ENCODE data around the gene SLC47A2.

Gene SLC47A2

GRCh38 chr17:19642373-19642893, 74.0 kb downstream of the SLC47A2 start:
- DNase-seq, result no peak

DNA sequence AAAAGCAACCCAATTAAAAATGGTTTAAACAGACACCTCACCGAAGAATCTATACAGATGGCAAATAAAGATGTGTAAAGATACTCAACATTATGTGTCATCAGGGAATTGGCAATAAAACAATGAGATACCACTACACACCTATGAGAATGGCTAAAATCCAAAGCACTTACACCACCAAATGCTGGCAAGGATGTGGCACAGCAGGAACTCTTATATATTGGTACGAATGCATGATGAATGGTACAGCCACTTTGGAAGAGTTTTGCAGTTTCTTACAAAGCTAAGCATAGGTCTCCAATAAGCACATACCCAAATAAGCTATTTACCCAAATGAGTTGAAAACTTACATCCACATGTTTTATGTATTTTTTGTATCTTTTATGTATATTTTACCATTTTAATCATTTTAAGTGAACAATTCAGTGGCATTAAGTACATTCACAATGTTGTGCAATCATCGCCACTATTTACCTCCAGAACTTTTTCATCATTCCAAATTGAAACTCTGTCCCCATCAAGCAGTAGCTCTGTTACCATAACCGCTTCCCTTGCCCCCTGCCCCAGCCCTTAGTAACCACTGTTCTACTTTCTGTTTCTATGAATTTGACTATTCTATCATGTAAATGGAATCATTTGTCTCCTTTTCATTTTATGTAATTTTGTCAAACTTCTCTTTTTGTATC, 74.6 kb downstream of the SLC47A2 start:
- DNase-seq, result no peak

DNA sequence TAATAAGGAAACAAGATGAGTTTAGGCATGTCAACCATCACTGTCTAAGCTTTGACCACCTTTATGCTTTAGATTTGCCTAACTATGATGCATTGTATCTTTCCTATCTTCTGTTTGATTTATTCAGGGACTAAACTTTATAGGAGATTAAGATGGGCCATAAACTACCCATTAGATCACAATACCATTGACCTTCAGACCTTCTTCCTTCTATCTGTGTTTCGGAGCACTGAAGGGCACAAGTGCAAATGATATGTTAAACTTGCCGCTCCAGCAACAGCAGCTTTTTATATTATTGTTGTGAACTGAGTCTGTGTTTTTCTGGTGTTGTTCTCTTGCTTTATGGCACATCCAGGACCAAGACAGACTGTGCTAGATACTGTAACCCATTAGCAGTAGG, 84.5 kb downstream of the SLC47A2 start:
- no peak for DNase-seq

- no peak for DNase-seq
Measured at GRCh38 chr17:19630661-19631060, 85.7 kb downstream of the SLC47A2 start.

GRCh38 chr17:19630035-19630434, 86.3 kb downstream of the SLC47A2 start:
- no peak for DNase-seq

DNA sequence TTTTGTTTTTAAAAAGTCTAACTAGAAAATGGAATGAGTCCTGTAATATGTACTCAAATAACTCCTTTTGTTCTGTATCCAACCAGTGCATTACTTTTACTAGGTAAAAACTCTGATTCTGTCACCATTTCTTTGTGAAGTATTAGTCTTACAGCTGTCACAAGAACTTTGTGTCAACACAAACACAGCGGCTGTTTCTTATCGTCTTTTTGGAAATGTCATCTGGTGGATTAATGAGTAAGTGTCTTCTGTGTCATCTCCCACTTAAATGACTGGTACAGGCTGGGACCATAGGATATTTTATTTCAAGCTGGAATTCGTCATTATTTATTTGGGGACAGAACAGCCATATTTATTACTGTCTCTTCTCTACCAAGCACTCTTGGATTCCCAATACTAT, 86.9 kb downstream of the SLC47A2 start:
- DNase-seq, result no peak

Data from NCI-H510A treated with DMSO at 0.1 percent for 48 hours (cell line).